ENCODE results near the gene BBS9.

DNA sequence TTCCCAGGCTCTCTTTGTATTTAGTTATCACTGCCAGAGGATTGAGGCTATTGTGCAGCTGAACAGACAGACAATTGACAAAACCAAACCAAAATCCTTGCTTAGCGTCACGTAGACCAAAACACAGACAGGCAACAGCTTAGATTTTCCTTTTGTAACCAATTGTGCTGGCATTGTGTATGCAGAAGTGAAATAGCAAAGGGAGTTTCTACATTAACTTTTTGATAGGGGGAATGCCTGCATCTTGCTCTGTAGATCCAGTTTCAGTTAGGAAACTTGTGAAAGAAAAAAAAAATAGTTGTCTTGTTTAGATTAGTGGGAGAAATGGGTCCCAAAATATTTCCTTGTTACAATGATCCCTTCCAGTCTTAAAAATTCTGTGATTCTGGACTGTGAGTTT, 333.8 kb downstream of the BBS9 start:
- TF ChIP-seq, protein P1, sequence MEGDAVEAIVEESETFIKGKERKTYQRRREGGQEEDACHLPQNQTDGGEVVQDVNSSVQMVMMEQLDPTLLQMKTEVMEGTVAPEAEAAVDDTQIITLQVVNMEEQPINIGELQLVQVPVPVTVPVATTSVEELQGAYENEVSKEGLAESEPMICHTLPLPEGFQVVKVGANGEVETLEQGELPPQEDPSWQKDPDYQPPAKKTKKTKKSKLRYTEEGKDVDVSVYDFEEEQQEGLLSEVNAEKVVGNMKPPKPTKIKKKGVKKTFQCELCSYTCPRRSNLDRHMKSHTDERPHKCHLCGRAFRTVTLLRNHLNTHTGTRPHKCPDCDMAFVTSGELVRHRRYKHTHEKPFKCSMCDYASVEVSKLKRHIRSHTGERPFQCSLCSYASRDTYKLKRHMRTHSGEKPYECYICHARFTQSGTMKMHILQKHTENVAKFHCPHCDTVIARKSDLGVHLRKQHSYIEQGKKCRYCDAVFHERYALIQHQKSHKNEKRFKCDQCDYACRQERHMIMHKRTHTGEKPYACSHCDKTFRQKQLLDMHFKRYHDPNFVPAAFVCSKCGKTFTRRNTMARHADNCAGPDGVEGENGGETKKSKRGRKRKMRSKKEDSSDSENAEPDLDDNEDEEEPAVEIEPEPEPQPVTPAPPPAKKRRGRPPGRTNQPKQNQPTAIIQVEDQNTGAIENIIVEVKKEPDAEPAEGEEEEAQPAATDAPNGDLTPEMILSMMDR (conservative IDR thresholded peaks at IDR 0.05; ENCODE audit: low read depth in 2 of 2) = no peak
- TF ChIP-seq EZH2 (IDR thresholded peaks at IDR 0.05; ENCODE audit: low read depth, unreplicated experiment) (no peak), JUNB (IDR thresholded peaks at IDR 0.05; ENCODE audit: unreplicated experiment) (no peak), EZH2phosphoT487 (IDR thresholded peaks at IDR 0.05; ENCODE audit: unreplicated experiment) (no peak)
- TF ChIP-seq, protein P2, sequence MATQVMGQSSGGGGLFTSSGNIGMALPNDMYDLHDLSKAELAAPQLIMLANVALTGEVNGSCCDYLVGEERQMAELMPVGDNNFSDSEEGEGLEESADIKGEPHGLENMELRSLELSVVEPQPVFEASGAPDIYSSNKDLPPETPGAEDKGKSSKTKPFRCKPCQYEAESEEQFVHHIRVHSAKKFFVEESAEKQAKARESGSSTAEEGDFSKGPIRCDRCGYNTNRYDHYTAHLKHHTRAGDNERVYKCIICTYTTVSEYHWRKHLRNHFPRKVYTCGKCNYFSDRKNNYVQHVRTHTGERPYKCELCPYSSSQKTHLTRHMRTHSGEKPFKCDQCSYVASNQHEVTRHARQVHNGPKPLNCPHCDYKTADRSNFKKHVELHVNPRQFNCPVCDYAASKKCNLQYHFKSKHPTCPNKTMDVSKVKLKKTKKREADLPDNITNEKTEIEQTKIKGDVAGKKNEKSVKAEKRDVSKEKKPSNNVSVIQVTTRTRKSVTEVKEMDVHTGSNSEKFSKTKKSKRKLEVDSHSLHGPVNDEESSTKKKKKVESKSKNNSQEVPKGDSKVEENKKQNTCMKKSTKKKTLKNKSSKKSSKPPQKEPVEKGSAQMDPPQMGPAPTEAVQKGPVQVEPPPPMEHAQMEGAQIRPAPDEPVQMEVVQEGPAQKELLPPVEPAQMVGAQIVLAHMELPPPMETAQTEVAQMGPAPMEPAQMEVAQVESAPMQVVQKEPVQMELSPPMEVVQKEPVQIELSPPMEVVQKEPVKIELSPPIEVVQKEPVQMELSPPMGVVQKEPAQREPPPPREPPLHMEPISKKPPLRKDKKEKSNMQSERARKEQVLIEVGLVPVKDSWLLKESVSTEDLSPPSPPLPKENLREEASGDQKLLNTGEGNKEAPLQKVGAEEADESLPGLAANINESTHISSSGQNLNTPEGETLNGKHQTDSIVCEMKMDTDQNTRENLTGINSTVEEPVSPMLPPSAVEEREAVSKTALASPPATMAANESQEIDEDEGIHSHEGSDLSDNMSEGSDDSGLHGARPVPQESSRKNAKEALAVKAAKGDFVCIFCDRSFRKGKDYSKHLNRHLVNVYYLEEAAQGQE (IDR thresholded peaks at IDR 0.05; ENCODE audit: unreplicated experiment) = no peak

Measured in GM23338 (cell line).